Ovary (tissue), 3 donors: ENCODE data around the gene GANAB.

Experiments used
- EP300 ChIP-seq: sonication (generic); formaldehyde crosslinking; IDR thresholded peaks from one replicate; pipeline ENCODE4 v1.6.1; 2017; ENCODE audit warnings: antibody characterized with exemption
- POLR2A ChIP-seq: fragments of 450-650 bp; IDR thresholded peaks from one replicate; pipeline ENCODE4 v1.6.1; 2017; ENCODE audit warnings: antibody characterized with exemption, mild to moderate bottlenecking, moderate library complexity
- TF ChIP-seq, protein P1 (sequence below), 3 donors: fragments of 450-650 bp in 2 of 3; fragments of 200-600 bp in 1 of 3; IDR thresholded peaks; one replicate each; pipeline versions ENCODE4 v1.5.1 to v1.8.0; 2016 to 2022; ENCODE audit warnings: antibody characterized with exemption in 3 of 3, mild to moderate bottlenecking in 1 of 3
- donor health status: DM: no; HTN: no; CAD: no.

DNA sequence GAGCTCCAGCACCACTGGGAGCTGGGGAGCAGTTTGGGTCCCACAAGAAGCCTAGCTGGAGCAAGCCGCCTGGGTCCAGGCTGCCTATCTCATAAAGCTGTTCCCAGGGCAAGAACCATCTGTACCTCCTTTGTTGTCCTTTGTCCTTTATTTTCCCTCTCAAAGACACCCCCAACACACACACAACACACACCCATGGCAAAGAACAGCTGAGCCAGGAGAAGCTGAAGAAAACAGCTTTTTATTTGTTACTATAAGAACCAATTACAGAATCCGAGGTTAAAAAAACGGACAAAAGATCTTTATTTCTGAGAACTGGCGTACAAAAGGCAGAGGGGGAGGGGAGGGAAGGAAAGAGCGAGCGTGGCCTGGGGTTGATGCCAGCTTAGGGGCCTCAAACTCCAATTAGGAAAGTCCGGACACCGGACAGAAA is 53.4 kb downstream of the GANAB start:
- TF ChIP-seq EP300, result no peak
- TF ChIP-seq, protein P1, sequence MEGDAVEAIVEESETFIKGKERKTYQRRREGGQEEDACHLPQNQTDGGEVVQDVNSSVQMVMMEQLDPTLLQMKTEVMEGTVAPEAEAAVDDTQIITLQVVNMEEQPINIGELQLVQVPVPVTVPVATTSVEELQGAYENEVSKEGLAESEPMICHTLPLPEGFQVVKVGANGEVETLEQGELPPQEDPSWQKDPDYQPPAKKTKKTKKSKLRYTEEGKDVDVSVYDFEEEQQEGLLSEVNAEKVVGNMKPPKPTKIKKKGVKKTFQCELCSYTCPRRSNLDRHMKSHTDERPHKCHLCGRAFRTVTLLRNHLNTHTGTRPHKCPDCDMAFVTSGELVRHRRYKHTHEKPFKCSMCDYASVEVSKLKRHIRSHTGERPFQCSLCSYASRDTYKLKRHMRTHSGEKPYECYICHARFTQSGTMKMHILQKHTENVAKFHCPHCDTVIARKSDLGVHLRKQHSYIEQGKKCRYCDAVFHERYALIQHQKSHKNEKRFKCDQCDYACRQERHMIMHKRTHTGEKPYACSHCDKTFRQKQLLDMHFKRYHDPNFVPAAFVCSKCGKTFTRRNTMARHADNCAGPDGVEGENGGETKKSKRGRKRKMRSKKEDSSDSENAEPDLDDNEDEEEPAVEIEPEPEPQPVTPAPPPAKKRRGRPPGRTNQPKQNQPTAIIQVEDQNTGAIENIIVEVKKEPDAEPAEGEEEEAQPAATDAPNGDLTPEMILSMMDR (IDR thresholded peaks at IDR 0.05), result no peak
- no peak for TF ChIP-seq POLR2A
